BE2C (cell line): ENCODE data around the gene ADGRV1.

Experiments
- DNase-seq: peaks from one replicate; pipeline ENCODE4 v3.0.0-alpha.2; 2020
- H3K27me3 ChIP-seq: fragments of 250-450 bp; sonication (Bioruptor Pico); 2 replicates; pipeline ENCODE4 v1.5.1; 2020; ENCODE audit warnings: mild to moderate bottlenecking
- H3K36me3 ChIP-seq: fragments of 250-450 bp; sonication (Bioruptor Pico); 2 replicates; pipeline ENCODE4 v1.5.1; 2020; ENCODE audit warnings: mild to moderate bottlenecking
- H3K4me1 ChIP-seq: fragments of 250-450 bp; sonication (Bioruptor Pico); 2 replicates; pipeline ENCODE4 v1.5.1; 2020
- H3K4me3 ChIP-seq: 2 replicates; pipeline ENCODE4 v1.5.1; 2011; ENCODE audit warnings: low read depth, low read length
- H3K9me3 ChIP-seq: fragments of 250-450 bp; sonication (Bioruptor Pico); 2 replicates; pipeline ENCODE4 v1.5.1; 2020
- CTCF ChIP-seq: IDR thresholded peaks from 2 replicates; pipeline ENCODE4 v1.5.1; 2012; ENCODE audit warnings: mild to moderate bottlenecking, low read depth, low read length

The ADGRV1 gene

GRCh38 chr5:91140657-91141056 lies 582.1 kb downstream of the ADGRV1 start:
- H3K4me1 ChIP-seq = peaks cover 6% of the 10 kb centered on the region
- H3K36me3 ChIP-seq = no peaks in the 10 kb centered on the region
- no peak for TF ChIP-seq CTCF
- no peaks in the 10 kb centered on the region for H3K27me3 ChIP-seq
- H3K9me3 ChIP-seq = no peaks in the 10 kb centered on the region
- H3K4me3 ChIP-seq = no peak overlapping the region
- no peak for DNase-seq

- no peak for TF ChIP-seq CTCF
- no peak for DNase-seq
- no peak overlapping the region for H3K4me3 ChIP-seq
- no peaks in the 10 kb centered on the region for H3K9me3 ChIP-seq
- H3K27me3 ChIP-seq = no peaks in the 10 kb centered on the region
- no peaks in the 10 kb centered on the region for H3K36me3 ChIP-seq
- H3K4me1 ChIP-seq = peaks cover 6% of the 10 kb centered on the region
Observed at GRCh38 chr5:91141642-91142041, 583.0 kb downstream of the ADGRV1 start.

GRCh38 chr5:91142386-91142785 lies 583.8 kb downstream of the ADGRV1 start:
- Histone ChIP-seq H3K36me3 (no peaks in the 10 kb centered on the region), H3K9me3 (no peaks in the 10 kb centered on the region), H3K27me3 (no peaks in the 10 kb centered on the region), H3K4me3 (no peak overlapping the region), H3K4me1 (peaks cover 6% of the 10 kb centered on the region)
- DNase-seq = no peak
- no peak for TF ChIP-seq CTCF

- no peak for DNase-seq
- no peaks in the 10 kb centered on the region for H3K9me3 ChIP-seq
- TF ChIP-seq CTCF = no peak
Observed at GRCh38 chr5:91142819-91143218, 584.2 kb downstream of the ADGRV1 start.

GRCh38 chr5:91143840-91144239 lies 585.2 kb downstream of the ADGRV1 start:
- Histone ChIP-seq H3K4me3 (no peak overlapping the region), H3K4me1 (peaks cover 6% of the 10 kb centered on the region), H3K27me3 (no peaks in the 10 kb centered on the region), H3K9me3 (no peaks in the 10 kb centered on the region), H3K36me3 (no peaks in the 10 kb centered on the region)
- no peak for TF ChIP-seq CTCF
- no peak for DNase-seq

More at GRCh38 chr5:91142819-91143218, 584.2 kb downstream of the ADGRV1 start:
- Histone ChIP-seq H3K27me3 (no peaks in the 10 kb centered on the region), H3K4me1 (peaks cover 6% of the 10 kb centered on the region), H3K4me3 (no peak overlapping the region), H3K36me3 (no peaks in the 10 kb centered on the region)

GRCh38 chr5:91144491-91145332 lies 586.1 kb downstream of the ADGRV1 start:
- Histone ChIP-seq H3K9me3 (no peaks in the 10 kb centered on the region), H3K27me3 (no peaks in the 10 kb centered on the region), H3K36me3 (no peaks in the 10 kb centered on the region), H3K4me1 (peaks cover 6% of the 10 kb centered on the region), H3K4me3 (no peak overlapping the region)
- DNase-seq = no peak
- TF ChIP-seq CTCF = no peak
